ENCODE measurements around the gene PEMT.
"Not testable (repeated sequence)": the region's sequence is repeated elsewhere in the genome, so short reads cannot be mapped to it uniquely, and the experiment has no call there.

Gene PEMT, protein sequence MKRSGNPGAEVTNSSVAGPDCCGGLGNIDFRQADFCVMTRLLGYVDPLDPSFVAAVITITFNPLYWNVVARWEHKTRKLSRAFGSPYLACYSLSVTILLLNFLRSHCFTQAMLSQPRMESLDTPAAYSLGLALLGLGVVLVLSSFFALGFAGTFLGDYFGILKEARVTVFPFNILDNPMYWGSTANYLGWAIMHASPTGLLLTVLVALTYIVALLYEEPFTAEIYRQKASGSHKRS
- 3.3 to 5.6 (median 5.3) reads per million in 4 donors for total RNA-seq

DNA sequence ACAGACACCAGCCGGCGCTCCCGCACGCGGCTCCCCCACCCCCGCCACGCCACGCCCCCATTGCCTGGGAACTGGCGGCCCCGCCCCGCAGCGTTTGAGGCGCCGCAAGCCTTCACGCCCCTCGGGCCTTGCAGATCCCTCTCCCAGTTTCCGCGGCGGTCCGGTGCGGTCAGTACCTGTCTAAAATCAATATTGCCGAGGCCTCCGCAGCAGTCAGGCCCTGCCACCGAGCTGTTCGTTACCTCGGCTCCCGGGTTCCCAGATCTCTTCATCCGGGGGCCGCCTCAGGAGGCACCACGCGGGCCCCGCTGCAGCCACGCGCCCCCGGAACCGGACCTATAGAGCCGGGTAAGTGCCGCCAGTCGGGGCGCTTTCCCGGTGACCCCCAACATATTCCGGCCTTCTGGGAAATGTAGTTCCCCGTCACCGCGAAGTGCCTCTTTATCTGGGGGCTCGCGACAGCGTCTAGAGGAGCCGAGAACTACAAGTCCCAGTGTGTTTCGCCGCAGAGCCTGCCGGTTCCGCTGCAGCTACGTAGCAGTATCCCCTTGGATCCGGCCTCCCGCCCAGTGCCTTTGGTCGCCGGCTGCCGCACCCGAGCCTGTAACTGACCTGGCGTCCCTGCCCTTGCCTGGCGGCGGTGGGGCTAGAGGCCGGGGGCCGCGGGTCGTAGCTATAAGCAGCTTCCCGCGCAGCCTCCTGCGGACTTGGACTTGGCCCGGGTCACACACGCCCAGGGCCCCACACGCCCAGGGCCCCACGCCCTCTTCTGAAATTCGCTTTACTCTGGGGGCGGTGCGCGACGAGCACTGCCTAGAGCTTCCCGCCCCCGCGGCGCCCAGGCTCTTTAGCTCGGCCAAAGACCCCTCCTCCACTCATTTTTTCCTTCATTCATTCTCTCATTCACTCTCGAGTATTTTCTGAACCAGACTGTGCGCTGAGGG lies at the start of gene PEMT:
PEMT (minus strand) TSS at position 354 of the 944 bp plus-strand sequence; CDS start at position 272, 82 bp downstream.
- peak; percentile 87 to 97 (median 92) for DNase-seq

DNA sequence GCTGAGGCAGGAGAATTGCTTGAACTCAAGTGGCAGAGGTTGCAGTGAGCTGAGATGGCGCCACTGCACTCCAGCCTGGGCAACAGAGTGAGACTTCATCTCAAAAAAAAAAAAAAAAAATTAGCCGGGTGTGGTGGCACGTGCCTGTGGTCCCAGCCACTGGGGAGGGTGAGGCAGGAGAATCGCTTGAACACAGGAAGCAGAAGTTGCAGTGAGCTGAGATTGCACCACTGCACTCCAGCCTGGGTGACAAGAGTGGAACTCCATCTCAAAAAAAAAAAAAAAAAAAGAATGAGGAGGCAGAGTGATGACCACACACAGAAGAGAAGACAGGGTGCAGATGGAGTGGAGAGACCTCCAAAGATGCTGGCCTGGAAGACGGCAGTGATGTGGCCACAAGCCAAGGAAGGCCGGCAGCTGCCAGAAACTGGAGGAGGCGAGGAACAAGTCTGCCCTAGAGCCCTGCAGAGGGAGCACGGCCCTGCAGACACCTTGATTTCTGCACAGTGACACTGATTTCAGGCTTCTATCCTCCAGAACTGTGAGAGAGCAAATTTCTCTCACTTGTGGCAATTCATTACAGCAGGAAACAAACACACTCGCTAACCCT lies 48.3 kb upstream of the PEMT start:
- DNase-seq = not testable (repeated sequence)

DNA sequence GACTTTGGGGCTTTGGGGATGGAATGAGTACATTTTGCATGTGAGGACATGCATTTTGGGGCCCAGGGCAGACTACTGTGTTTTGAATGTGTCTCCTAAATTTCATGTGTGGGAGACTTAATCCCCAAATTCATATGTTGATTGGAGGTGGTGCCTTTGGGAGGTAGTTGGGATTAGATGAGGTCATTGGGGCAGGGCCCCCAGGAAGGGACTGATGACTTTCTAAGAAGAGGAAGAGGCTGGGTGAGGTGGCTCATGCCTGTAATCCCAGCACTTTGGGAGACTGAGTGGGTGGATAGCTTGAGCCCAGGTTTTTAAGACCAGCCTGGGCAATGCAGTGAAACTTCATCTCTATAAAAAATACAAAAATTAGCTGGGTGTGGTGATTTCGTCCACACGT lies 47.0 kb upstream of the PEMT start:
- no peak for DNase-seq

DNA sequence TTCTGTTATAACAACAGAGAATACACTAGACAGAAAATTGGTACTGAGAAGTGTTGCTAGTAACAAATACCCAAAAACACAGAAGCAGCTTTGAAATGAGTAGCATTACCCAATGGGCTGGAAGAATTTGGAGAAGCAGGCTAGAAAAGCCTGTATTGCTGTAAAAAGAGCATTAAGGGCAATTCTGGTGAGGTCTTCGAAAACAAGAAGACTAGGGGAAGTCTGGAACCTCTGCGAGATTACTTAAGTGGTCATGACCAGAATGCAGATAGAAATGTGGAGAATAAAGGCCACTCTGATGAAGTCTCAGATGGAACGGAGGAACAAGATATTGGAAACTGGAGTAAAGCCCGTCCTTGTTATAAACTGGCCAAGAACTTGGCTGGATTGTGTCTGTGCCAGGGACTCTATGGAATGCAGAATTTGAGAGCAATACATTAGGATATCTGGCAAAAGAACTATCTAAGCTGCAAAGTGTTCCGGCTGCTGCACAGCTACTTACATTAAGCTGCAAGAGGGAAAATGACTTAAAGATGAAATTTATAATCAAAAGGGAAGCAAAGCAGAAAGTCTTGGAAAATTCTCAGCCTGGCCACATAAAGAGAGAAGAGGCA lies 44.9 kb upstream of the PEMT start:
- DNase-seq = no peak

DNA sequence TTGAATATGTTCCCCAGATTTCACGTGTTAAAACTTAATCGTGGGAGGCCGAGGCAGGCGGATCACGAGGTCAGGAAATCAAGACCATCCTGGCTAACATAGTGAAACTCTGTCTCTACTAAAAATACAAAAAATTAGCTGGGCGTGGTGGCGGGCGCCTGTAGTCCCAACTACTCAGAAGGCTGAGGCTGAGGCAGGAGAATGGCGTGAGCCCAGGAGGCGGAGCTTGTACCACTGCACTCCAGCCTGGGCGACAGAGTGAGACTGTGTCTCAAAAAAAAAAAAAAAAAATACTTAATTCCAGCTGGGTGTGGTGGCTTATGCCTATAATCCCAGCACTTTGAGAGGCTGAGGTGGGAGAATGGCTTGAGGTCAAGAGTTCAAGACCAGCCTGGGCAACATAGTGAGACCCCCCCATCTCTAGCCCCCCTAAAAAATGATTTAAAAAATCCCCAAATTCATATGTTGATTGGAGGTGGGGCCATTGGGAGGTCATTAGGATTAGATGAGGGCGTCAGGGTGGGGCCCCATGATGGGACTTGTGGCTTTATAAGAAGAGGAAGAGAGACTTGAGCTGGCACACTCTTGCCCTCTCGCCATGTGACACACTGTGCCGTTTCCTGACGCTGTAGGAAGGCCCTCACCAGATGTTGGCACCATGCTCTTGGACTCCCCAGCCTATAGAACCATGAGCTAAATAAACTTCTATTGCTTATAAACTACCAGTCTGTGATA lies 44.2 kb upstream of the PEMT start:
- not testable (repeated sequence) for DNase-seq

DNA sequence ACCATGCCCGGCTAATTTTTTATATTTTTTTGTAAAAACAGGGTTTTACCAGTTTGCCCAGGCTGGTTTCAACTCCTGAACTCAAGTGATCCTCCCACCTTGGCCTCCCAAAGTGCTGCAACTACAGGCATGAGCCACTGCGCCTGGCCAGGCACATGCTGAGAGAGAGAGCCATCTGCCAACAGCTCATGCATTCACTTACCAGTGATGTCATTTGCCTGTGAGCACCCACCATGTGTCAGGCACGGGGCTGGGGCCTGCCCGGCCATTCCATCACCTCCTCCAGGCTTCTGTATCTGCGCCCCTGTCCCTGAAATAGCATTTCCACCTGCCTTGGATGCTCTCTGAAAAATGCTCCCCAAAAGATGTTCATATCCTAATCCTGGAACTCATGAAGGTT lies 43.6 kb upstream of the PEMT start:
- no peak for DNase-seq

DNA sequence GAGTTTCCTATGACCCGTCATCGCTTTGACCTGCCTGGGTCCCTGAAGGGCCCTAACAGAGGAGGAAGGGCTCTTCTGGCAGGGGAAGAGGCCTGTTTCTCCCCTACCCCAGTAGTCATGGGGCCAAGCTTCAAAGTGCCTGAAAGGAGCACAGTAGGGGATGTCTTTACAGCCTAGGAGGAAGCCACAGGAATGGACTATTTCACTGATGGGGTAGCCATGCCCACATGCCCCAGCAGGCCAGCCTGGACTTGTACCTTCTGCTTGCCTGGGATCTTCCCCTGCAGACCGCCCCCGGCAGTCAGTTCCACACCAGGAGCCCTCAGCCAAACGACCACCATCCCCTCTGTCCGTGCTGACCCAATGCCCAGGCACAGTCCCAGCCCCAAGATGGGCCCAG lies 41.8 kb upstream of the PEMT start:
- DNase-seq = no peak

DNA sequence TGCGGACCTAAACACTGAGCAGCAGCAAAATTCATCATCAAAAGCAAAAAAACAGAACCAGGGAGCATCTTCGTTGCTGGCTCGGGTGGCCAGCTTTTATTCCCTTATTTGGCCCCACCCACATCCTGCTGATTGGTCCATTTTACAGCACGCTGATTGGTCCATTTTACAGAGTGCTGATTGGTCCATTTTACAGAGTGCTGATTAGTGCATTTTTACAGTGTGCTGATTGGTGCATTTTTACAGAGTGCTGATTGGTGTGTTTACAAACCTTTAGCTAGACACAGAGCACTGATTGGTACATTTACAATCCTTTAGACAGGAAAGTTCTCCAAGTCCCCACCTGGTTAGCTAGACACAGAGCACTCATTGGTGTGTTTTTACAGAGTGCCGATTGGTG lies 41.2 kb upstream of the PEMT start:
- not testable (repeated sequence) for DNase-seq

DNA sequence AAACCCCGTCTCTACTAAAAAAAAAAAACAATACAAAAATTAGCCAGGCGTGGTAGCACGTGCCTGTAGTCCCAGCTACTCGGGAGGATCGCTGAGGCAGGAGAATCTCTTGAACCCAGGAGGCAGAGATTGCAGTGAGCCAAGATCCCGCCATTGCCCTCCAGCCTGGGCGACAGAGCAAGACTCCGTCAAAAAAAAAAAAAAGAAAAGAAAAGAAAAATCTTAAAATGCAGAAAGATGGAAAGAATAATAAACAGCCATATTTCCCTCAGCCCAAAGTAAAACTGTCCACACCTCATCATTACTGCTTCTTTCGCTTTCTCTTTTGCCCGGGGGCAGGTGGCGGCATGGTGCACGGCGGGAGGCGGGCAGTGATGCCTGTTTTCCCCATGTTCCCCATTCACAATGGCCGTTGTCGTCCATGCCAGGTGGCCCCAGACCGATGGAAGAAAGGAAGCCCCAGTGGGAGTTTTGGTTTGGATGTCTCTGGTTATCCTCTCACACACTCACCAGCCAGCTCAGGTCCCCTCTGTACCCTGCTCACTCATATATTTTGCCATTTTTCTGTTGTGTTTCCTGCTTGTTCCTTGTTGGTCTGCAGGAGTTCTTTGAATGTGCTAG lies 37.0 kb upstream of the PEMT start:
- DNase-seq = peak in 3 of 5 donors; percentile 8 to 49 (median 24)

DNA sequence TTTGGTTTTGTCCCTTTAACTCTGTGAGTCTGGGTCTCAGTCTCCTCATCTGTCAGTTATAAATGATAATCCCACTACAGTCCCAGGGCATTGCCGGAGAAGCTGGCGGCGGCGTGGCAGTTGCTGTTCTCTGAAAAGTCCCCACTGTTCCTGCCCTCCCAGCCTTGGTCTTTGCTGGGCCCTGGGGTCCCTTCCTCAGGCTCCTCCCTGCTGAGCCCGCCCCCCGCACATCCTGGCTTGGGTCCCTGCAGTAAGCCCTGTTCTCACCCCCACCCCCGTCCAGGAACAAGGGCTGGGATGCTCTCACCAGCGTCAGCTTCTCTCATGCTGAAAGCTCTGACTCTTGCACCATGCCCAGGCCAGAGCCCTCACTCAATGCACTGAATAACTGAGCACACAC lies 35.3 kb upstream of the PEMT start:
- DNase-seq = no peak

DNA sequence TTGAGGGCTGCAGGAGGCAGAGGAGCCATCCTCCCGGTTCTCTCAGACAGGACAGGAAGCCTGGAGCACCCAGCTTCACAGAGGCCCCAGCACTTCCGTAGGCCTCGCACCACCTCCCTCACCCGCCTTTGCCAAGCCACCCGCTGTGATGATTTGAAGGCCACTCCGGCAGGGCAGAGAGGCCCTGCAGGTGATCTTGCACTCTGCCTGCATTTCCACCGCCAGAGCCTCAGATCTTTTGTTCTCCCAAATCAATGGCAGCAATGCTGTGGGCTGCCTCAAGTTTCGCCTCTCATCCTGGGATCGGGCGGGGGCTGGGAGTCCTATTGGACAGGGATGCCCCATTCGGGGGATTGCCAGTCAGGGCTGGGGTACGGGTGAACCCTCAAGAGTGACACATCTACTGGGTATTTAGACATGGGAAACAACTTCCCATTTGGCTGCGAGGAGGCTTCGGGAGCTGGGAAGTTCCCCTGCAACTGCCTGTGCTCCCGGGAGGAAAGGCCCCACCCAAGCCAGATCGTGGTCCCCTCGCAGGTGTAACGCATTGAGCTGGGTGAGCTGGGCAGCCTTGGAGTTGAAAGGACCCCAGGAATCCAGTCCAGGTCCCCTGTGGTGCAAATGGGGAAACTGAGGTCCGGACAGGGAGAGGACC lies 34.8 kb upstream of the PEMT start:
- no peak for DNase-seq

DNA sequence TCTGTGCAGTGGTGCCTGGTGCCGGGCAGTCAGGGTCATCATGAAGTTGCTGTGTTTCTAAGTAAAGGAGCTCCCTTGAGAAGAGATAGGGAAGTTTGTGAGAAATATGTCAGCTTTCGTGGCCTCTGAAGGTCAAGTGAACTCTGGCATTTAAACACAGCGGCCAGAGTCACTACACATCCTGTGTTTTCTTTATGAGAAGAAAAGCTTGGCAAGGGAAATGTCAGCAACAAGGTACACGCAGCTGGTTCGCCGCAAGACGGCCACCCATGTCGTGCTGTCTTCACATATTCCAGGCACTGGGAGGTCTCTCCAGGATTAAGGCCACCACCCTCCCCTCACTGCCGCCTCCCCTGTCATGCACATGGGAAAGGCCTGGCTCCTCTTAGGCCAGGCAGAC lies 33.2 kb upstream of the PEMT start:
- no peak for DNase-seq

DNA sequence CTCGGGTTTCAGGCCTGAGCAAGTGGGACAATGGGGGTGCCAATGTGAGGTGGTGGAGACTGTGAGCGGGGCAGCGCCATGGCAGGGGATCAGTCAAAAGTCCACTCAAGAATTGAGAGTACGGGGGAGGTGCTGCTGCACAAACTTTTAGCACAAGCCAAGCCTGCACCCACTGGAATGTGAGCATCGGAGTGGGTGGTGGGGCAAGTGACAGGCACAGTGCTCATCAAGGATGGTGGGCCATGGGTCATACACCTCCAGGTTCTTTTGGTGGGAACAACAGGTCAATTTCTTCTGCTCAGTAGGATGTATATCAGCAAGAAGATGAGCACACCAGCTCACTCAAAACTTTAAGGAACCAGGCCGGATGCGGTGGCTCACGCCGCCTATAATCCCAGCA lies 32.4 kb upstream of the PEMT start:
- no peak for DNase-seq

DNA sequence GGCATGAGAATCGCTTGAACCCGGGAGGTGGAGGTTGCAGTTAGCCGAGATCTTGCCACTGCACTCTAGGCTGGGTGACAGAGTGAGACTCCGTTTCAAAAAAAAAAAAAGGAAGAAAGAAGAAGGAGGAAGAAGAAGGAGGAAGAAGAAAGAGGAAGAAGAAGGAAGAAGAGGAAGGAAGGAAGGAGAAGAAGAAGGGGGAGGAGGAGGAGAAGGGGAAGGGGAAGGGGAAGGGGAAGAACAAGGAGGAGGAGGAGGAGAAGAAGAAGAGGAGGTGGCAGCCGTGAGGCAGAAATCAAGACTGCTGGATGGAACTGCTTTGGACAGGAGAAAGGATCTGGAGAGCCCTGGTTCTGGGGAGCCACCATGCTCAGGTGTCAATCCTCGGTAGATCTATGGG lies 29.7 kb upstream of the PEMT start:
- no peak for DNase-seq

DNA sequence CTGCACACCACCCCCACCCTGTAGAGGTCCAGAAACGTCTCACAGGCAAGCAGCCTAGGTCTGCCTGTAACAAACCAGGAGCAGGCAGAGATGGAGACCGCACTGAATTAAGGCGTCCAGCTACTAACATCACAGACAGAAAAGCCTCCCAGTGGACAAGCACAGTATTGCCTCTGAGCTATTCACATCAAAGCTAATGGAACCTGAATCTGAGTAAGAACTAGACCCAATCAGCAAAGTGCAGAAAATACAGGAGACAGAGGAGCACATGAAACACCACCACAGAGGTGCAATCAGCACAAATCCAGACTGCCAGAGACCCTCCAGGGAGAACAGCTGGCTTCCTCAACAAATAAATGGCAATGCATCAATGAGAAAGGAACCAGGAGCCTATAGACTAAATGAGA lies 22.2 kb upstream of the PEMT start:
- DNase-seq = peak in 2 of 5 donors; percentile 29 to 43

DNA sequence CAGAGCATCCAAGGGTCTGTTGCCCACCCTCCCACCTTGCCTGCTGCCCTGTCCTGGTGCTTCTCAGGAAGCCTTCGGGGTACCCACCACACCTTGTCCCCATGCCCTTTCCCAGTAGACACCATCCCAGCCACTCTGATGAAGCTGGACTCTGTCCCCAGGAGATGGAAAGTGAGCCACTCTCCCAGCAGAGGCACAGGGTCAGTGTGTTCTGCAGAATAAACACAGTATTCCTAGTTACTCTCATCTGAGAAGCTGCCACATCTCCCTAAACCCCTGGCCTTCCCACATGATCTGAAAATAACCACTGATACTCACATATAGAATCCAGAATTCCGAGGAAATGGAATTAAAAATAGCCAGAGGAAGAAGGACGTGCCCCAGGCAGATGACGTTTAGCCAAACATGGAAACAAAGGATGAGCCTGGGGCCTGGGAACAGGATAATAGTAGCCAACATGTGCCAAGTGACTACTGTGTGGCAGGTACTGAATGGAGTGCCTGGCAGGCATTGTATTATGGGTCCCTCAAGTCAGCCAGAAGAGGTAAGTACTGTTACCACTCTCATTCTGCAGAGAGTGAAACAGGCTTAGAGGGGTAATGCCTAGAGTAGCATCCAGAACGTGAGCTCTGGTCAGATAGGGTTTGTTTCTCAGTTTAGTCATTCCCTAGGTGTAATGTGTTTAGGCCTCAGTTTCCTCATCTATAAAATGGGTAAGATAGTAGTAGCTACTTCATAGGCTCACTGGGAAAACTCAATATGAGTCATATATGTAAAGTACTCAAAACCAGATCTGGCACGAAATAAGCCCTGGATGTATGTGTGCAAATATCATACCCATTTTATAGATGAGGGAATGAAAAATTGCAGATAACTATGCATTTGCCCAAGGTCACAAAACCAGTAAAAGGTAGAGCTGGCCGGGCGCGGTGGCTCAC lies 20.8 kb upstream of the PEMT start:
- no peak for DNase-seq

DNA sequence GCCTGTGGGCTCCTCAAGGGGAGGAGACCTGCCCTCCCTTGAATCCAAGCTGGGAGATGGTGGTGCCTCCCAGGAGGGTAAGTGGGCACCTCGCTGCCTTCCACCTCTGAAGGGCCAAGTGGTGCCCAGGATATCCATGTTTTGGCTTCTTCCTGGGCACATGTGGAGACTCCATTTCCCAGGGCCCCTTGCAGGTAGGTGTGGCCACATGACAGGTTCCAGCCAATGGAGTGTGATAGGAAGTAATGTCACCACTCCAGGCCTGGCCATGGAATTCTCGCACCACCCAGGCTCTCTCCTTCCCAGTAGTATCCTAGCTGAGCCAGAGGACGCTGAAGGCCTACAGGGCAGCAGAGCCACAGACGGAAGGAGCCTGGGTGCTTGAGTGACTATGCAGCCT lies 17.6 kb upstream of the PEMT start:
- DNase-seq = no peak

DNA sequence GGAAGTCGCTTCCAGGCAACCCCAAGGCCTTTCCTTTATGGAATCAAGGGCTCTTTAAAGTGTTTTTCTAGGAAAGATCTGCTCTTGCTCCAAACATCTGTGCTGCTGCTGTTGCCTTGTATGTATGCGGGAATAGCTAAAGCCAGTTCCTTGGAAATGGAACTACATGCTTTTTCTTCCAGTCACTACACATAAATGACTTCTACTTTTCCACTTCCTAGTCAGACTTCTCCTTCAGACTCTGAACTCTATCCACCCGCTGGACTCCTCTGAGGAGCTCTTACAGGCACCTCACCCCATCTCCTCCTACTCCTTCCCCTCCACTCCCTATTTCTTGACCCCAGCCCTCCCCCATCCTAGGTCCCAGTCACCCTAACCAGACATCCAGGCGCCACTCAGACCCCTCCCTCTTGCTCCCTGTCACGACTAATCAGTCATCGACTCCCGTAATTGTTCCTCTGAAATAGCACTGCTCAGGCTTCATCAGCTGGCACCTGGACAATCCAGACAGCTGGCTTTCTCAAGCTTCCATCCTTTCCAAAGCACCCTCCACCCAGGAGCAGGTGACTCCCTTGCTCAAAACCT lies 15.0 kb upstream of the PEMT start:
- no peak for DNase-seq

DNA sequence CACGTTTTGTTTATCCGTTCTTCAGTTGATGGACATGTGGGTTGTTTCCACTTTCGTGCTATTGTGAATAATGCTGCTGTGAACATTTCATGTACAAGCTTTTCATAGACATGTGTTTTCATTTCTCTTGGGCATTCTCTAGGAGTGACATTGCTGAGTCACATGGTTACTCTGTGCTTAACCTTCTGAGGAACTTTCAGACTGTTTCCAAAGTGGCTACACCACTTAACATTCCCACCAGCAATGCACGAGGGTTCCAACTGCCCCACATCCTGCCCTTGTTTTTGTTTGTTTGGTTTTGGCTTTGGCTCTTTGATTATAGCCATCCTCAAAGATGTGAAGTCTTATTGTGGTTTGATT lies 14.2 kb upstream of the PEMT start:
- DNase-seq = no peak

Measured in T-helper 1 cell (primary cell).